ENCODE measurements around the gene GAST. TPM values are rescaled to one million over a fixed set of nuclear protein-coding genes. Genes with fewer than 3 reads are reported as not detected.

The GAST gene
- total and polyA plus RNA-seq, 2 of the 4 experiments (the other 2 are of a cell fraction) = not detected

DNA sequence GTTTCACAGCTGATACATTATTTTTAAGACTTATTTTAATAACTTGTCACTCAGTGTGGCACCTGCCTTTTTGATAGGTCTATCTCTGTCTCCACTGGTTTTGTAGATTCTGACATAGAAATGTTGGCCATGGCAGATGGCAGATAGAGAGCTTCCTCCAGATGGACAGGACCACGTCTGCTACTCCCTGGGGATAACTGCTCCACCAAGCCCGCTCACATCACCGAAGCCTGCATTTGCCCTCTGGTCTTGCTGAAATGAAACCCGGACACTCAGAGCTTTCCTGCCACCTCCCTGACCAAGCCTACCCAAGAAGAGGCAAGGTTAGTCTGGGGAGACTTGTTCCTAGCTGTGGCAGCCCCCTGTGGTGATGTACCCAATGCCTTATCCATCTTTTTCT lies 38.7 kb downstream of the GAST start:
- intact Hi-C loops (cut with micrococcal nuclease) = no loop called here
- Histone ChIP-seq H3K56ac (ENCODE audit: extremely low read depth, insufficient read depth, low read length) (no peak overlapping the region), H3K23ac (ENCODE audit: low read depth, low read length) (no peak overlapping the region), H3K18ac (ENCODE audit: low read depth, low read length) (no peak overlapping the region), H2AK9ac (replicated peaks; ENCODE audit: low read depth, low read length, poor library complexity) (no peak overlapping the region), H4K91ac (ENCODE audit: insufficient read depth, low read depth, low read length) (no peak overlapping the region), H2BK5ac (ENCODE audit: low read depth, low read length, poor library complexity, severe bottlenecking) (no peak overlapping the region), H4K20me1 (ENCODE audit: insufficient read depth, low read length) (no peaks in the 10 kb centered on the region), H3K4me3 (ENCODE audit: insufficient read depth, low read depth, low read length) (no peak overlapping the region), H3K9ac (ENCODE audit: low read depth, low read length) (no peak overlapping the region), H3K36me3 (ENCODE audit: control insufficient read depth, insufficient read depth, low read length) (peaks cover 28% of the 10 kb centered on the region; the same call in 1 of the 2 replicates), H2AK5ac (ENCODE audit: low read depth, low read length) (no peak overlapping the region), H3K27me3 (ENCODE audit: control insufficient read depth, insufficient read depth, low read length) (peaks cover 4% of the 10 kb centered on the region), H3K4ac (ENCODE audit: low read depth, low read length) (no peak overlapping the region), H3K4me1 (ENCODE audit: control insufficient read depth, insufficient read depth, low read length) (no peaks in the 10 kb centered on the region), H2BK120ac (ENCODE audit: low read depth, low read length) (no peak overlapping the region), H2BK20ac (ENCODE audit: low read depth, low read length) (no peak overlapping the region), H3K79me1 (ENCODE audit: low read depth in 1 of 2, low read length in 2 of 2) (no peaks in the 10 kb centered on the region), H4K5ac (ENCODE audit: low read depth, low read length) (no peak overlapping the region), H4K8ac (ENCODE audit: low read depth in 2 of 2, low read length in 2 of 2) (no peak overlapping the region), H2BK15ac (ENCODE audit: low read depth, low read length) (no peak overlapping the region), H3K4me2 (ENCODE audit: low read depth, low read length) (no peak overlapping the region), H3K9me3 (ENCODE audit: control insufficient read depth, insufficient read depth, low read length) (no peaks in the 10 kb centered on the region), H3K9me1 (ENCODE audit: insufficient read depth, low read length) (no peaks in the 10 kb centered on the region), H3K14ac (replicated peaks; ENCODE audit: low read depth, low read length) (no peak overlapping the region), H3K27ac (ENCODE audit: insufficient read depth, low read length) (no peak overlapping the region), H2AFZ (replicated peaks; ENCODE audit: low read length, poor library complexity) (no peak overlapping the region)
- dilution Hi-C loops (cut with HindIII; ENCODE audit: low sequenced_read_pairs, unreplicated experiment) = no loop called here
- WGBS, 2 experiments (ENCODE audit: extremely low coverage in 2 of 2, insufficient read length in 1 of 2) = no CpG with 5 or more reads among the region's 4 CpGs
- BruUV-seq (replicated peaks) = no TSS peak
- ATAC-seq (ENCODE audit: low read depth) (no peak), DNase-seq (no peak)
- in situ Hi-C loops (cut with MboI; ENCODE audit: low sequenced_read_pairs) = no loop called here
- POLR2A ChIA-PET (ENCODE audit: unreplicated experiment) = interaction anchor here (0.6 kb wide), 1 partner anchor 44 kb away, joined by 3 read pairs; no protein-coding TSS in a partner anchor
- CTCF ChIA-PET = no interaction called here
- TF ChIP-seq, protein P1, sequence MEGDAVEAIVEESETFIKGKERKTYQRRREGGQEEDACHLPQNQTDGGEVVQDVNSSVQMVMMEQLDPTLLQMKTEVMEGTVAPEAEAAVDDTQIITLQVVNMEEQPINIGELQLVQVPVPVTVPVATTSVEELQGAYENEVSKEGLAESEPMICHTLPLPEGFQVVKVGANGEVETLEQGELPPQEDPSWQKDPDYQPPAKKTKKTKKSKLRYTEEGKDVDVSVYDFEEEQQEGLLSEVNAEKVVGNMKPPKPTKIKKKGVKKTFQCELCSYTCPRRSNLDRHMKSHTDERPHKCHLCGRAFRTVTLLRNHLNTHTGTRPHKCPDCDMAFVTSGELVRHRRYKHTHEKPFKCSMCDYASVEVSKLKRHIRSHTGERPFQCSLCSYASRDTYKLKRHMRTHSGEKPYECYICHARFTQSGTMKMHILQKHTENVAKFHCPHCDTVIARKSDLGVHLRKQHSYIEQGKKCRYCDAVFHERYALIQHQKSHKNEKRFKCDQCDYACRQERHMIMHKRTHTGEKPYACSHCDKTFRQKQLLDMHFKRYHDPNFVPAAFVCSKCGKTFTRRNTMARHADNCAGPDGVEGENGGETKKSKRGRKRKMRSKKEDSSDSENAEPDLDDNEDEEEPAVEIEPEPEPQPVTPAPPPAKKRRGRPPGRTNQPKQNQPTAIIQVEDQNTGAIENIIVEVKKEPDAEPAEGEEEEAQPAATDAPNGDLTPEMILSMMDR (conservative IDR thresholded peaks at IDR 0.05; ENCODE audit: low read depth, low read length) = no peak
- no peak for TF ChIP-seq NFE2L2 (IDR thresholded peaks at IDR 0.05; ENCODE audit: low read depth, low read length)
- TF ChIP-seq SMC3 (IDR thresholded peaks at IDR 0.05; ENCODE audit: low read depth, low read length) = no peak
